ENCODE measurements around the gene KCNQ4. TPM values are rescaled to one million over a fixed set of nuclear protein-coding genes. Genes with fewer than 3 reads are reported as not detected.

Gene KCNQ4
- total and polyA plus RNA-seq, 4 experiments from 2014 or later: 0.14 to 0.33 (median 0.20) TPM; not detected in 1

- Mint-ChIP-seq H3K4me3 (peak overlapping the region; percentile 61 to 84 (median 81)), H3K9me3 (no peaks in the 10 kb centered on the region), H3K4me1 (peaks cover 0 to 15% (median 9%) of the 10 kb centered on the region in 4 donors), H3K27ac (peak overlapping the region in 4 of 7 donors; percentile 27 to 83 (median 67)), H3K27me3 (no peaks in the 10 kb centered on the region), H3K36me3 (no peaks in the 10 kb centered on the region)
- ChIA-PET CTCF (ENCODE audit: partially characterized antibody) (interaction anchor here (1.4 kb wide), 1 partner anchor 44 kb away, joined by 4 read pairs; no protein-coding TSS in a partner anchor), POLR2A (ENCODE audit: partially characterized antibody) (interaction anchor here (0.7 to 1.7 kb wide), 2 partner anchors 43 to 127 kb away, joined by 3 to 9 read pairs; partner anchors contain the start of genes CITED4 and NFYC)
- DNase-seq: no peak
- Histone ChIP-seq H3K27me3 (ENCODE audit: insufficient read depth, low read length) (no peaks in the 10 kb centered on the region), H3K4me3 (ENCODE audit: low read length in 2 of 2) (no peak overlapping the region), H3K27ac (ENCODE audit: low read depth, low read length) (no peak overlapping the region), H3K36me3 (ENCODE audit: insufficient read depth, low read length) (no peaks in the 10 kb centered on the region), H3K4me1 (ENCODE audit: insufficient read depth, low read length) (peaks cover 10% of the 10 kb centered on the region), H3K9me3 (ENCODE audit: control insufficient read depth in 1 of 2, low read length in 2 of 2) (no peaks in the 10 kb centered on the region)
- intact Hi-C loops (cut with micrococcal nuclease): no loop called here
Measured at GRCh38 chr1:40819101-40819500, 35.5 kb downstream of the KCNQ4 start.

GRCh38 chr1:40820251-40820797 is 36.7 kb downstream of the KCNQ4 start:
- intact Hi-C loops (cut with micrococcal nuclease): no loop called here
- DNase-seq: no peak
- H3K4me1 ChIP-seq (ENCODE audit: insufficient read depth, low read length): peaks cover 17% of the 10 kb centered on the region
- Mint-ChIP-seq H3K9me3 (no peaks in the 10 kb centered on the region), H3K27ac (peak overlapping the region in 2 of 7 donors; percentile 24 to 42), H3K4me3 (peak overlapping the region in 1 of 8 donors; percentile 61), H3K27me3 (no peaks in the 10 kb centered on the region), H3K36me3 (no peaks in the 10 kb centered on the region), H3K4me1 (peaks cover 6 to 26% (median 16%) of the 10 kb centered on the region in 4 donors)
- ChIA-PET POLR2A (ENCODE audit: partially characterized antibody) (interaction anchor here (0.9 kb wide), 1 partner anchor 129 kb away, joined by 4 read pairs; the partner anchor contains the start of gene NFYC), CTCF (ENCODE audit: partially characterized antibody) (interaction anchor here (1.1 kb wide), 1 partner anchor 8 kb away, joined by 3 read pairs; no protein-coding TSS in a partner anchor)
- H3K27ac ChIP-seq (ENCODE audit: low read depth, low read length): no peak overlapping the region
- no peak overlapping the region for H3K4me3 ChIP-seq (ENCODE audit: low read length in 2 of 2)
- no peaks in the 10 kb centered on the region for H3K36me3 ChIP-seq (ENCODE audit: insufficient read depth, low read length)
- H3K27me3 ChIP-seq (ENCODE audit: insufficient read depth, low read length): no peaks in the 10 kb centered on the region
- no peaks in the 10 kb centered on the region for H3K9me3 ChIP-seq (ENCODE audit: control insufficient read depth in 1 of 2, low read length in 2 of 2)

GRCh38 chr1:40820911-40821693 is 37.5 kb downstream of the KCNQ4 start:
- Histone ChIP-seq H3K36me3 (ENCODE audit: insufficient read depth, low read length) (no peaks in the 10 kb centered on the region), H3K4me1 (ENCODE audit: insufficient read depth, low read length) (peaks cover 25% of the 10 kb centered on the region), H3K27ac (ENCODE audit: low read depth, low read length) (no peak overlapping the region), H3K27me3 (ENCODE audit: insufficient read depth, low read length) (no peaks in the 10 kb centered on the region), H3K9me3 (ENCODE audit: control insufficient read depth in 1 of 2, low read length in 2 of 2) (no peaks in the 10 kb centered on the region), H3K4me3 (ENCODE audit: low read length in 2 of 2) (no peak overlapping the region)
- intact Hi-C loops (cut with micrococcal nuclease): no loop called here
- no peak overlapping the region for H3K4me3 Mint-ChIP-seq
- H3K36me3 Mint-ChIP-seq: no peaks in the 10 kb centered on the region
- no peaks in the 10 kb centered on the region for H3K9me3 Mint-ChIP-seq
- POLR2A ChIA-PET (ENCODE audit: partially characterized antibody): interaction anchor here (0.9 to 1.3 kb wide), 2 partner anchors 11 to 130 kb away, joined by 3 to 4 read pairs; partner anchors contain the start of gene NFYC
- no peak for DNase-seq
- H3K27ac Mint-ChIP-seq: peak overlapping the region in 4 of 7 donors; percentile 40 to 80 (median 52)
- peaks cover 8 to 33% (median 22%) of the 10 kb centered on the region in 4 donors for H3K4me1 Mint-ChIP-seq
- CTCF ChIA-PET (ENCODE audit: partially characterized antibody): interaction anchor here (0.9 to 1.1 kb wide), 2 partner anchors 8 to 48 kb away, joined by 3 to 4 read pairs; no protein-coding TSS in a partner anchor
- no peaks in the 10 kb centered on the region for H3K27me3 Mint-ChIP-seq

GRCh38 chr1:40822890-40823289 is 39.3 kb downstream of the KCNQ4 start:
- H3K27ac Mint-ChIP-seq: peak overlapping the region in 1 of 7 donors; percentile 33
- H3K36me3 Mint-ChIP-seq: no peaks in the 10 kb centered on the region
- no peak overlapping the region for H3K4me3 Mint-ChIP-seq
- ChIA-PET POLR2A (ENCODE audit: partially characterized antibody) (no interaction called here), CTCF (ENCODE audit: partially characterized antibody) (no interaction called here)
- H3K9me3 ChIP-seq (ENCODE audit: control insufficient read depth in 1 of 2, low read length in 2 of 2): no peaks in the 10 kb centered on the region
- no peak for DNase-seq
- no peak overlapping the region for H3K4me3 ChIP-seq (ENCODE audit: low read length in 2 of 2)
- H3K27me3 ChIP-seq (ENCODE audit: insufficient read depth, low read length): no peaks in the 10 kb centered on the region
- intact Hi-C loops (cut with micrococcal nuclease): no loop called here
- H3K9me3 Mint-ChIP-seq: no peaks in the 10 kb centered on the region
- no peaks in the 10 kb centered on the region for H3K36me3 ChIP-seq (ENCODE audit: insufficient read depth, low read length)
- H3K4me1 Mint-ChIP-seq: peaks cover 10 to 34% (median 24%) of the 10 kb centered on the region in 4 donors
- peaks cover 23% of the 10 kb centered on the region for H3K4me1 ChIP-seq (ENCODE audit: insufficient read depth, low read length)
- H3K27ac ChIP-seq (ENCODE audit: low read depth, low read length): no peak overlapping the region
- H3K27me3 Mint-ChIP-seq: no peaks in the 10 kb centered on the region

- H3K4me3 Mint-ChIP-seq: no peak overlapping the region
- no peaks in the 10 kb centered on the region for H3K9me3 Mint-ChIP-seq
- Histone ChIP-seq H3K27me3 (ENCODE audit: insufficient read depth, low read length) (no peaks in the 10 kb centered on the region), H3K9me3 (ENCODE audit: control insufficient read depth in 1 of 2, low read length in 2 of 2) (no peaks in the 10 kb centered on the region), H3K4me3 (ENCODE audit: low read length in 2 of 2) (no peak overlapping the region), H3K27ac (ENCODE audit: low read depth, low read length) (no peak overlapping the region), H3K4me1 (ENCODE audit: insufficient read depth, low read length) (peaks cover 18% of the 10 kb centered on the region), H3K36me3 (ENCODE audit: insufficient read depth, low read length) (no peaks in the 10 kb centered on the region)
- H3K27me3 Mint-ChIP-seq: no peaks in the 10 kb centered on the region
- DNase-seq: no peak
- CTCF ChIA-PET (ENCODE audit: partially characterized antibody): no interaction called here
- H3K4me1 Mint-ChIP-seq: peaks cover 10 to 31% (median 21%) of the 10 kb centered on the region in 4 donors
- POLR2A ChIA-PET (ENCODE audit: partially characterized antibody): no interaction called here
- no peaks in the 10 kb centered on the region for H3K36me3 Mint-ChIP-seq
- intact Hi-C loops (cut with micrococcal nuclease): no loop called here
- peak overlapping the region in 2 of 7 donors; percentile 33 to 48 for H3K27ac Mint-ChIP-seq
Measured at GRCh38 chr1:40823345-40823744, 39.8 kb downstream of the KCNQ4 start.

- Mint-ChIP-seq H3K27me3 (no peaks in the 10 kb centered on the region), H3K27ac (no peak overlapping the region), H3K4me1 (peaks cover 10 to 26% (median 16%) of the 10 kb centered on the region in 4 donors), H3K9me3 (no peaks in the 10 kb centered on the region), H3K4me3 (no peak overlapping the region), H3K36me3 (no peaks in the 10 kb centered on the region)
- no peaks in the 10 kb centered on the region for H3K36me3 ChIP-seq (ENCODE audit: insufficient read depth, low read length)
- no peaks in the 10 kb centered on the region for H3K27me3 ChIP-seq (ENCODE audit: insufficient read depth, low read length)
- H3K4me1 ChIP-seq (ENCODE audit: insufficient read depth, low read length): peaks cover 18% of the 10 kb centered on the region
- POLR2A ChIA-PET (ENCODE audit: partially characterized antibody): no interaction called here
- DNase-seq: no peak
- no peaks in the 10 kb centered on the region for H3K9me3 ChIP-seq (ENCODE audit: control insufficient read depth in 1 of 2, low read length in 2 of 2)
- H3K27ac ChIP-seq (ENCODE audit: low read depth, low read length): no peak overlapping the region
- intact Hi-C loops (cut with micrococcal nuclease): no loop called here
- H3K4me3 ChIP-seq (ENCODE audit: low read length in 2 of 2): no peak overlapping the region
- CTCF ChIA-PET (ENCODE audit: partially characterized antibody): interaction anchor here (1.5 kb wide), 1 partner anchor 50 kb away, joined by 4 read pairs; no protein-coding TSS in a partner anchor
Measured at GRCh38 chr1:40823983-40824382, 40.4 kb downstream of the KCNQ4 start.
